Testis (tissue), 2 donors: ENCODE measurements around the gene HLF.

Experiments
- CTCF ChIP-seq, 3 experiments: fragments of 450-650 bp in 2 of 3; fragments of 200-600 bp in 1 of 3; sonication (generic) in 1 of 3; IDR thresholded peaks; one replicate each; pipeline ENCODE4 v1.5.1; 2016 to 2019; ENCODE audit warnings: antibody characterized with exemption in 3 of 3, mild to moderate bottlenecking in 2 of 3, moderate library complexity in 1 of 3
- POLR2A ChIP-seq: fragments of 450-650 bp; IDR thresholded peaks from one replicate; pipeline ENCODE4 v1.6.1; 2017; ENCODE audit warnings: antibody characterized with exemption, mild to moderate bottlenecking, moderate library complexity

GRCh38 chr17:55295411-55296170, 30.8 kb downstream of the HLF start:
- TF ChIP-seq CTCF (IDR thresholded peaks at IDR 0.05) (peak; percentile 67 to 80 (median 78)), POLR2A (no peak)
